Measurements from ENCODE around the gene CHTF18. TPM values are rescaled to one million over a fixed set of nuclear protein-coding genes. Genes with fewer than 3 reads are reported as not detected.

The CHTF18 gene
- total and polyA plus RNA-seq, 2 donors (not counting 3 experiments of a cell fraction or from before 2014, with no cell fraction given): 33.0 to 69.5 TPM

GRCh38 chr16:794091-794822, 5.8 kb downstream of the CHTF18 start:
- no TSS peak for BruUV-seq (replicated peaks)
- TF ChIP-seq MYC (IDR thresholded peaks at IDR 0.05; ENCODE audit: low read depth, low read length): no peak
- TF ChIP-seq, protein P1, sequence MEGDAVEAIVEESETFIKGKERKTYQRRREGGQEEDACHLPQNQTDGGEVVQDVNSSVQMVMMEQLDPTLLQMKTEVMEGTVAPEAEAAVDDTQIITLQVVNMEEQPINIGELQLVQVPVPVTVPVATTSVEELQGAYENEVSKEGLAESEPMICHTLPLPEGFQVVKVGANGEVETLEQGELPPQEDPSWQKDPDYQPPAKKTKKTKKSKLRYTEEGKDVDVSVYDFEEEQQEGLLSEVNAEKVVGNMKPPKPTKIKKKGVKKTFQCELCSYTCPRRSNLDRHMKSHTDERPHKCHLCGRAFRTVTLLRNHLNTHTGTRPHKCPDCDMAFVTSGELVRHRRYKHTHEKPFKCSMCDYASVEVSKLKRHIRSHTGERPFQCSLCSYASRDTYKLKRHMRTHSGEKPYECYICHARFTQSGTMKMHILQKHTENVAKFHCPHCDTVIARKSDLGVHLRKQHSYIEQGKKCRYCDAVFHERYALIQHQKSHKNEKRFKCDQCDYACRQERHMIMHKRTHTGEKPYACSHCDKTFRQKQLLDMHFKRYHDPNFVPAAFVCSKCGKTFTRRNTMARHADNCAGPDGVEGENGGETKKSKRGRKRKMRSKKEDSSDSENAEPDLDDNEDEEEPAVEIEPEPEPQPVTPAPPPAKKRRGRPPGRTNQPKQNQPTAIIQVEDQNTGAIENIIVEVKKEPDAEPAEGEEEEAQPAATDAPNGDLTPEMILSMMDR (IDR thresholded peaks at IDR 0.05; ENCODE audit: extremely low read depth in 1 of 2, insufficient read depth in 1 of 2, low read depth in 1 of 2, low read length in 2 of 2): no peak
- no peak for TF ChIP-seq POLR2AphosphoS5 (IDR thresholded peaks at IDR 0.05; ENCODE audit: insufficient read depth, low read depth, low read length)
- TF ChIP-seq POLR2A (IDR thresholded peaks at IDR 0.05; ENCODE audit: low read depth, low read length): no peak
- no peak for TF ChIP-seq FOS (IDR thresholded peaks at IDR 0.05; ENCODE audit: borderline replicate concordance, insufficient read depth, low read length)
- no peak for TF ChIP-seq MAX (IDR thresholded peaks at IDR 0.05; ENCODE audit: insufficient read depth, insufficient read length)
- TF ChIP-seq JUN (IDR thresholded peaks at IDR 0.05; ENCODE audit: borderline replicate concordance, insufficient read depth, insufficient read length, low read depth): no peak
- no peak for TF ChIP-seq EZH2 (IDR thresholded peaks at IDR 0.05; ENCODE audit: borderline replicate concordance, low read depth, low read length, severe bottlenecking)
- no peak for TF ChIP-seq GATA2 (IDR thresholded peaks at IDR 0.05; ENCODE audit: insufficient read depth, insufficient read length, low read depth, low read length)
- Histone ChIP-seq H3K4me1 (ENCODE audit: control insufficient read depth, extremely low read depth, insufficient read depth, low read length) (peaks cover under 1% of the 10 kb centered on the region), H3K9me1 (replicated peaks; ENCODE audit: control insufficient read depth, extremely low read depth, insufficient read depth, low read length) (no peaks in the 10 kb centered on the region), H3K9ac (replicated peaks; ENCODE audit: extremely low read depth, insufficient read depth, low read length) (no peak overlapping the region), H3K36me3 (ENCODE audit: control insufficient read depth in 2 of 2, extremely low read depth in 1 of 2, insufficient read depth in 2 of 2, low read length in 2 of 2) (no peaks in the 10 kb centered on the region), H3K27ac (ENCODE audit: insufficient read depth, low read depth, low read length) (no peak overlapping the region), H3K79me2 (ENCODE audit: control insufficient read depth, insufficient read depth, low read length) (peaks cover 6% of the 10 kb centered on the region), H3K27me3 (ENCODE audit: control insufficient read depth in 2 of 2, insufficient read depth in 2 of 2, low read length in 2 of 2) (no peaks in the 10 kb centered on the region), H3K4me3 (replicated peaks in 1 of 3; ENCODE audit: insufficient read depth in 1 of 3, low read depth in 1 of 3, low read length in 3 of 3) (no peak overlapping the region), H3K9me3 (replicated peaks; ENCODE audit: control insufficient read depth, insufficient read depth, low read length) (no peaks in the 10 kb centered on the region), H2AFZ (ENCODE audit: low read depth, low read length) (no peak overlapping the region), H4K20me1 (replicated peaks; ENCODE audit: control insufficient read depth, extremely low read depth, insufficient read depth, low read length) (no peaks in the 10 kb centered on the region), H3K4me2 (ENCODE audit: insufficient read depth, low read length) (no peak overlapping the region)
- no peak for DNase-seq (ENCODE audit: low read depth, low spot score)
- no peak for FAIRE-seq
- POLR2A ChIA-PET: no interaction called here
- intact Hi-C loops (cut with micrococcal nuclease) (no loop called here), dilution Hi-C loops (cut with MboI; ENCODE audit: extremely low pct_ligation_motif_present, low sequenced_read_pairs) (no loop called here)
- CTCF ChIA-PET: no interaction called here

Measured in endothelial cell of umbilical vein (primary cell).